Measurements from ENCODE around the gene TLCD3B.

TLCD3B gene

DNA sequence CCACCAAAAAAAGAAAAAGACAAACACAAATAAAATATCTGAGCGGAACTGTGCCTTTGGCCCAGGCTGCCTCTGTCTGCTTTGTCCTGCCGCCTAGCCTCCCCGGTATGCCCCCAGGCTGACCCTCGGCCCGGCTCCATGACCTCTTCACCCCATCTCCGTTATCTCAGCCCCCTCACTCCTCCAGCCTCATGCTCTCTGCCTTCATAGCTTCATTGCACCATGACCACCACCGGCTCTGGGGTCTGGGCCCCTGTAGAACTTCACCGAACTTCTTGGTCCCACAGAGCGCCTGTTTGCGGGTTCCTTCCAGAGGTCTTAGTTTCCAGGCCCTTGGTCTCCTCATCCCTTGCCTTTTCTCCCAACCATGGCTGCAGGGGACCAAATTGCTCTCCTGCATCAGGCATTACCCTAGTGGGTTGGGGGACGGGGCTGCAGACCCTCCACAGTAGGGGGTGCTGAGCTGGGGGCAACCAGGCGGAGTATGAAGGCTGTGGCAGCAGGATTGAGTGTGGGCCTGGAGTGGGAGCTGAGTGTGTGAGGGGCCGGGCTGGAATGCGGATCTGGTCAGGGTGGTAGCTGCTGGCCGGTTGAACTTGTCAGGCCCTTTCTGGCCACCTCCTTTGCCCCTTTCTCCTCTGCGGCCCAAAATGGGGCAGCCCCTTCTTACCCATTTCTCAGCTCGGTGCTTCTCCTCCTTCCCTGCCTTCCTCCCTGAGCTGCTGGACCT, 42.6 kb downstream of the TLCD3B start:
- no peak for DNase-seq (ENCODE audit: low read depth in 2 of 2)

DNA sequence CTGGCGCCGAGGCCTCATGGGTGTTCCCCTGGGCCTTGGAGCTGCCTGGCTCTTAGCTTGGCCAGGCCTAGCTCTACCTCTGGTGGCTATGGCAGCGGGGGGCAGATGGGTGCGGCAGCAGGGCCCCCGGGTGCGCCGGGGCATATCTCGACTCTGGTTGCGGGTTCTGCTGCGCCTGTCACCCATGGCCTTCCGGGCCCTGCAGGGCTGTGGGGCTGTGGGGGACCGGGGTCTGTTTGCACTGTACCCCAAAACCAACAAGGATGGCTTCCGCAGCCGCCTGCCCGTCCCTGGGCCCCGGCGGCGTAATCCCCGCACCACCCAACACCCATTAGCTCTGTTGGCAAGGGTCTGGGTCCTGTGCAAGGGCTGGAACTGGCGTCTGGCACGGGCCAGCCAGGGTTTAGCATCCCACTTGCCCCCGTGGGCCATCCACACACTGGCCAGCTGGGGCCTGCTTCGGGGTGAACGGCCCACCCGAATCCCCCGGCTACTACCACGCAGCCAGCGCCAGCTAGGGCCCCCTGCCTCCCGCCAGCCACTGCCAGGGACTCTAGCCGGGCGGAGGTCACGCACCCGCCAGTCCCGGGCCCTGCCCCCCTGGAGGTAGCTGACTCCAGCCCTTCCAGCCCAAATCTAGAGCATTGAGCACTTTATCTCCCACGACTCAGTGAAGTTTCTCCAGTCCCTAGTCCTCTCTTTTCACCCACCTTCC, 43.5 kb downstream of the TLCD3B start:
- no peak for DNase-seq (ENCODE audit: low read depth in 2 of 2)

DNA sequence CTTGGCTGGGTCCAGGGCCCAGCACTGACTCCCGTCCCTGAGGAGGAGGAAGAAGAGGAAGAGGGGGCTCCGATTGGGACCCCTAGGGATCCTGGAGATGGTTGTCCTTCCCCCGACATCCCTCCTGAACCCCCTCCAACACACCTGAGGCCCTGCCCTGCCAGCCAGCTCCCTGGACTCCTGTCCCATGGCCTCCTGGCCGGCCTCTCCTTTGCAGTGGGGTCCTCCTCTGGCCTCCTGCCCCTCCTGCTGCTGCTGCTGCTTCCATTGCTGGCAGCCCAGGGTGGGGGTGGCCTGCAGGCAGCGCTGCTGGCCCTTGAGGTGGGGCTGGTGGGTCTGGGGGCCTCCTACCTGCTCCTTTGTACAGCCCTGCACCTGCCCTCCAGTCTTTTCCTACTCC, 44.1 kb downstream of the TLCD3B start:
- DNase-seq (ENCODE audit: low read depth in 2 of 2): no peak

DNA sequence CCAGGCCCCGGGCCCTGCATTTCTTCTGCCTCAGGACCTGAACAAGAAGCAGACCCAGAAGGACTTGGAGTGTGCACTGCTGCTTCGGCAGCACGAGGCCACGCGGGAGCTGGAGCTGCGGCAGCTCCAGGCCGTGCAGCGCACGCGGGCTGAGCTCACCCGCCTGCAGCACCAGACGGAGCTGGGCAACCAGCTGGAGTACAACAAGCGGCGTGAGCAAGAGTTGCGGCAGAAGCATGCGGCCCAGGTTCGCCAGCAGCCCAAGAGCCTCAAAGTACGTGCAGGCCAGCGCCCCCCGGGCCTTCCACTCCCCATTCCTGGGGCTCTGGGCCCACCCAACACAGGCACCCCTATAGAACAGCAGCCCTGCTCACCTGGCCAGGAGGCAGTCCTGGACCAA, 44.8 kb downstream of the TLCD3B start:
- no peak for DNase-seq (ENCODE audit: low read depth in 2 of 2)

DNA sequence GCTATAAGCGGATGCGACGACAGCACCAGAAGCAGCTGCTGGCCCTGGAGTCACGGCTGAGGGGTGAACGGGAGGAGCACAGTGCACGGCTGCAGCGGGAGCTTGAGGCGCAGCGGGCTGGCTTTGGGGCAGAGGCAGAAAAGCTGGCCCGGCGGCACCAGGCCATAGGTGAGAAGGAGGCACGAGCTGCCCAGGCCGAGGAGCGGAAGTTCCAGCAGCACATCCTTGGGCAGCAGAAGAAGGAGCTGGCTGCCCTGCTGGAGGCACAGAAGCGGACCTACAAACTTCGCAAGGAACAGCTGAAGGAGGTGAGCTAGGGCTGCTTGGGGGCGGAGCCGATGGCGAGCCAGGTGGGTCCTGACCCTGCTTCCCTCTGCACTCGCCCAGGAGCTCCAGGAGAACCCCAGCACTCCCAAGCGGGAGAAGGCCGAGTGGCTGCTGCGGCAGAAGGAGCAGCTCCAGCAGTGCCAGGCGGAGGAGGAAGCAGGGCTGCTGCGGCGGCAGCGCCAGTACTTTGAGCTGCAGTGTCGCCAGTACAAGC, 45.7 kb downstream of the TLCD3B start:
- no peak for DNase-seq (ENCODE audit: low read depth in 2 of 2)

DNA sequence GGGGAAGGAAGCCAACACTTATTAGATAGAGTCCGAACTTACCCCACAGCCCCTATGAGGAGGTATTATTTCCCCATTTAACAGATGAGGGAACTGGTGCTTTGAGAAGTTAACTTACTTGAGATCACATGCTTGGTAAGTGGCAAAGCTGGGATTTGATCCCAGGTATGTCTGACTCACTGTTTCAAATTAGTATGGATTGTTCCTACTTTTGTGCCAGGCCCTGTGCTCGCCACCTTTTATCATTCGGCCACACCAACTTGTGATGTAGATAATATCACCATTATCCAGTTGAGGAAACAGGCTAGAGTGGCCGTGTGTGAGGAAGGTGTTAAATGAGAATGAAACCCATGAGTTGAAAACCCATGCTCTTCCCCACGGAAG, 46.3 kb downstream of the TLCD3B start:
- DNase-seq (ENCODE audit: low read depth in 2 of 2): no peak

DNA sequence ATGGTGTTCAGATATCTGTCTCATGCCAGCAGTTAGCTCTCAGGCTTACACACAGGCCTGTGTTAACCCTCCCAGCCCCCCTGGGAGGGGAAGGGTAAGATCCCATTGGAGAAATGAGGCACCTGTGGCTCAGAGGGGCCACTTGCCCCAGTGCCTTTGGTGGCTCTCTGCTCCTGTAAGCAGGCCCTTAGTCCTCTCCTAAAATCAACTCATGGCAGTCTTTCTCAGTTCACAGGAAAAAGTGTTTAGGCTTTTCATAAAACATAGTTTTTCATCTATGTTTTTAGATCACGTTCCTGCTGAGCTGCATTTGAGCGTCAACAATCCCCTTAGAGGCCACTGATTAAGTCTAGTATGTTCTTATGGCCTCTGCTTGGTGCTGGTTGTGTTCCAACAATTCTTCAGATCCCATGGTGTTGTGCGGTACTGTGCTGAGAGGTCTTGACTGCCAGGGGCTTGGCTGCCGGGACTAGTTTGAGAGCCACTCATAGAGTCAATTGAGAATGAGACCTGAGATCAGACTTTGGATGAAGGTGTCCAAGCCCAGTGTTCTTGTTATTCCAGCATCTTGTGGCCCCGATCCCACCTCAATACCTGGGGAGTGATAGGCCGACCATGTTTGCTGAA, 46.8 kb downstream of the TLCD3B start:
- DNase-seq (ENCODE audit: low read depth in 2 of 2): no peak

DNA sequence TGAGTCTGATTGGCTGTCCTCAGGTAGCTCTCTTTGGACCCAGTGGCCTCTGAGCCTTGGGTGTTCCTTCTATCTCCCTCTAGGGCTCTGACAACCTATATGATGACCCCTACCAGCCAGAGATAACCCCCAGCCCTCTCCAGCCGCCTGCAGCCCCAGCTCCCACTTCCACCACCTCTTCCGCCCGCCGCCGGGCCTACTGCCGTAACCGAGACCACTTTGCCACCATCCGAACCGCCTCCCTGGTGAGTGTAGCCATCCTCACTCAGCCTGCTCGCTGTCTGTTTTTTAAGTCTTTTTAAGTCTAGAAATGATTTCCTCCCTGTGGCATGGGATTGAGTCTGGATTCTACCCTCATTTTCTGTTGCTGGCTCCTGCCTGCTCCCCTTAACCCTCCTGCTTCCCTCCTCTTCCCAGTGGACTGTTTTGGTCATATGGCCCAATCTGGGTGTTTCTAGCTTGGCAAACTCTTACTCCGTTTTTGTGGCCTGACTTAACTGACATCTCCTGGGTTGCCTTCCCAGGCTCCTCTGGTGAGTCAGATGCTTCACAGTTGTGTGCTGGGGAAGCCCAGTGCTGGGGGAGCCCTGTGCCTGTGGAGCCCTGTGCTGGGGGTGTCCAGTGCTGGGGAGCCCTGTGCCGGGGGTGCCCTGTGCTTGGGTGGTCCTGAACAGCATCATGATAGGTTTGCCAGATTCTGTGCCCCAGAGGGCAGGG, 47.5 kb downstream of the TLCD3B start:
- DNase-seq (ENCODE audit: low read depth in 2 of 2): no peak

DNA sequence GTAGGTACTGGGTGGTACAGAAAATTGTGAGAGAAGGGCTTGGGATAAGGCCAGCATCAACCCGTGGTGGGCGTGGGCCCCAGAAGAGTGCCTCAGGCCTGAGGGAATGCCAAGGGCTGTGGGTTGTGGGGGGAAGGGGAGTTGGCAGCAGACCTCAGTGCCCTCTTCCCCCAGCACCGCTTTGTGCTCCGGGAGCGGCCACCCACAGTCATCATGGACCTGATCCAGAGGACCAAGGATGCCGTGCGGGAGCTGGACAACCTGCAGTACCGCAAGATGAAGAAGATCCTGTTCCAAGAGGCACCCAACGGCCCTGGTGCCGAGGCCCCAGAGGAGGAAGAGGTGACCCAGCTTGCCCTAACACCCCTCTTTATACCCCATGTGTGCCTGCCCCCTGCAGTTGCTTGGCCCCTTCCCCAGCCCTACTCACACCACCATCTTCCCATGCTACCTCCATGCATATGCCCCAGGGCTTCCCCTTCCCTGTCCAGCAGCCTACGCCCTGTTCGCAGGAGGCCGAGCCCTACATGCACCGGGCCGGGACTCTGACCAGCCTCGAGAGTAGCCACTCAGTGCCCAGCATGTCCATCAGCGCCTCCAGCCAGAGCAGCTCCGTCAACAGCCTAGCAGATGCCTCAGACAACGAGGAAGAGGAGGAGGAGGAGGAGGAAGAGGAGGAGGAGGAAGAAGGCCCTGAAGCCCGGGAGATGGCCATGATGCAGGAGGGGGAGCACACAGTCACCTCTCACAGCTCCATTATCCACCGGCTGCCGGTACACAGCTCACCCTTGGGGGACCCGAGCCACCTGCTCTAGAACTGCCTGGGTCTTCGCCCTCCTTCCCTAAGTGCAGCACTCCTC, 48.3 kb downstream of the TLCD3B start:
- DNase-seq (ENCODE audit: low read depth in 2 of 2): no peak

DNA sequence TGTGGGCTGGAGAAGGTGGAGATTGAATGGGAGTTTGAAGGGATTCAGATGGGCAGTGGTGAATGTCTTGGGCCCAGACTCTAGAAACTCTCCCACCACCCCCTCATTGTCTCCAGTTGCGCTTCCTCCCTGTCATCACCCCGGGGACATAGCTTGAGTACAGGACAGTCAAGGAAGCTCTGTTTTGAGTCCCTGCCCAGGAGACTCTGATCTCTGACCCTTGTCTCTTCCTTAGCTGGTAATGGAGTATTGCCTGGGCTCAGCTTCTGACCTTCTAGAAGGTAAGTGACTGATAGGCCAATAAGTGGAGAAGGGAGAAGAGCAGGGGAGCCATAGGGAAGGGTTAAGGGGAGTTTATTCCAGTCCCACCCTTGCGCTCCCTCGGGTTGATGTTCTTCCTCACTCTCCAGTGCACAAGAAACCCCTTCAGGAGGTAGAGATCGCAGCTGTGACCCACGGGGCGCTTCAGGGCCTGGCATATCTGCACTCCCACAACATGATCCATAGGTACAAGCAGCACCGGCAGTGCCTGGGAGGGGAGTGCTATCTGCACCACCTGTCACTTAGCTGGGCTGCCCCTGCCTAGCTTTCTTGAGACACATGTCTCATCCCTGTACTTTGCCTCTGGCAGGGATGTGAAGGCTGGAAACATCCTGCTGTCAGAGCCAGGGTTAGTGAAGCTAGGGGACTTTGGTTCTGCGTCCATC, 52.4 kb downstream of the TLCD3B start:
- DNase-seq (ENCODE audit: low read depth in 2 of 2): no peak

DNA sequence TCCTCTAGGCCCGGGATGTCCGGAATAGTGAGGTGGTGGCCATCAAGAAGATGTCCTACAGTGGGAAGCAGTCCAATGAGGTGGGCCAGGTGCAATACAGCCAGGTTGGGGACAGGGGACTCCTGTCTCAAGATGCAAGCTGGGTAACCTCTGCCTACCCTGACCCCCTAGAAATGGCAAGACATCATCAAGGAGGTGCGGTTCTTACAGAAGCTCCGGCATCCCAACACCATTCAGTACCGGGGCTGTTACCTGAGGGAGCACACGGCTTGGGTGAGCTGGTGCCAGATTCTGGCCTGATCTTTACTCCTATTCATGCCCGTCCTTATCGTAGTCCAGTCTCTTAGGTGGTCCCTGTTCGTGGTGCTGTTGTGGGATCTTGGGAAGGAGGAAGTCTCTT, 53.0 kb downstream of the TLCD3B start:
- no peak for DNase-seq (ENCODE audit: low read depth in 2 of 2)

DNA sequence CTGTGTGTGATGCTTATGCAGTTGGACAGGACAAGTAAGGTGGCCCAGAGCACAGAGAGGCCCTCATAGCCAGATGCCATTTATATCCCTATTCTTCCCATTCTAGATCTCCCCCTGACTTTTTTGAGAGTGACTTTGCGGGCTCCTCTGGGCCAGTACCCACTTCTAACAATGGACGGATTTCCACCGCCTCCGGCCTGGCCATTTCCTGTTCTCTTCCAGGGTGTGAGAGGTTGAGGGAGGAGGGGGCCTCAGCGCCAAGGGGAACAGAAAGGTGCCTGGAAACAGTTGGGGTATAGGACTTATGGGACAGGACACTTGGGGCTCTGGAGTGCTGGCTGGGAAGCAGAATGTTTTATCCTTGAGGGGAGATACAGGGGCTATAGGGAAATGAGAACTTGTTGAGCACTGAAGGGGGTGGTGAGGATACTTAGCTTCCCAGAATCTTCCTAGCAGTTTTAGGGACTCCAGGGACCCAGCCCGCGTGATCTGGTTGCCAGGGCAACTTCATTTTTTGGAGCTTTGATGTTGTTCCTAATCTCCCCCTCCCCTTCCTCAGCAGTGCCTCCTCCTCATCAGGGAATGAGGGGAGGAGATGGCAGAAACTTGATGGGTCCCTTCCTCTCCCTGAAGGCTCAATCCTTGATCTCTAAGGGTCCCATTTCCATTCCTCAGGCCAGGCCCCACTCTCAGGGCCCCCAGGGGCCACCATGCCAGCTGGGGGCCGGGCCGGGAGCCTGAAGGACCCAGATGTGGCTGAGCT, 53.8 kb downstream of the TLCD3B start:
- DNase-seq (ENCODE audit: low read depth in 2 of 2): no peak

DNA sequence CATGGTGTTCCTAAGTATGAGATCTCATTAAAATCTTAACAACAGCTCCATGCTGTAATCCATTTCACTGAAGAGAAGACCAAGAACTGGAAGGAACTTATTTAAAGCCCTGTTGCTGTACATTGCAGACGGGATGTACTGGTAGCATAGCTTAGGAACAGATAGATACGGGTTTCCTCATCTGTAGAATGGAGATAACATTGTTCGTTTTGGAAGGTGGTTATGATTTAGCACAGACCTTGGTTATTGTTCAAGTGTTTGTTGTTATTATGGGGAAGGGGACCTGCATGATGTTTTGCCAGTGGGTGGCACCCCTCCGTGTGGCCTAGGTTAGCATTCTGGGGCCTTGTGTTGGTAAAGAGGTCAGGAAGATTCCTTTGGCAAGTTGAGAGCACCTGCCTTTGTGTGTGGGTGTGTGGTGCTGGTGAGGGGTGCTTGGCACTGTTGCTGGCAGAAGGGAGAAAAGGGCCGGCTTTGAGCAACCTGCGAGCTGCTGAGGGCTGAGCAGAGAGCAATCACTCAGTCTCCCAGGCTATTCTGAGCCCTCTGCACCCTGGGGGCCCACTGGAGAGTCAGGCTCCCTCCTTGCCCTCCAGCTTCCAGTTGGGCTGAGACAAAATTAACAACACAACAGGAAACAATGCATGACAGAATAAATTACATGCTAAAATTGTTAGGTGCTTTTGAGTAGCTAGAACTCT, 55.1 kb downstream of the TLCD3B start:
- DNase-seq (ENCODE audit: low read depth in 2 of 2): no peak

DNA sequence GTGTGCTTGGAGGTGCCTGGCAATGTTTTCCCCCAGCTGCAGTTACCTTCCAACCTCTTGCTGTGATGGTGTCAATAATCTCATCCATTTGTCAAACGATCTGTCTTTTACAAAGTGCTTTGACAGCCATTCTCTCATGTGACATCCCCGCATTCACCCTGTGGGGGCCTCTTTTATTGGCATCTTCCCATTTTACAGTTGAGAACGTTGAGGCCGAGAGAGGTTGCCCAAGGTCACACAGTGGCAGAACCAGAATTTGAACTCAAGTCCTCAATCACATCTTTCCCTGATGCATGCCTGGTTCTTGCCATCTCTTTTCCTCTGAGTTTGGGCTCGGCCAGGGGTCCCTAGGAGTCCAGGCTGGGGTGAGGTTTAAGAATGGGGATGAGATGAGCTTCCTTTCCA, 55.9 kb downstream of the TLCD3B start:
- DNase-seq (ENCODE audit: low read depth in 2 of 2): no peak

All from stimulated activated CD4-positive, alpha-beta T cell treated with anti-CD3 and anti-CD28 coated beads, Interleukin-4, amount 100 ng/mL, for 48 hours (primary cell).